COLO829 (cell line): Measurements from ENCODE around the gene CRYGS.
"Not testable (repeated sequence)": the region's sequence is repeated elsewhere in the genome, so short reads cannot be mapped to it uniquely, and the experiment has no call there.

ENCODE experiments used
- DNase-seq: peaks from one replicate; pipeline ENCODE4 v3.0.0; 2012; ENCODE audit warnings: low spot score

Gene CRYGS

GRCh38 chr3:186544281-186544680 is at the start of gene CRYGS:
Gene CRYGS, minus strand, starts transcription at chr3:186544380. Its CDS starts 54 bp downstream, at chr3:186544326.
- DNase-seq = peak; percentile 32

GRCh38 chr3:186593862-186594261 is 49.7 kb upstream of the CRYGS start:
- DNase-seq = no peak

- DNase-seq = no peak
These were observed 48.5 kb upstream of the CRYGS start for GRCh38 chr3:186592682-186593081.

GRCh38 chr3:186590580-186591295 is 46.6 kb upstream of the CRYGS start:
- DNase-seq = no peak

GRCh38 chr3:186589856-186590579 is 45.8 kb upstream of the CRYGS start:
- no peak for DNase-seq

GRCh38 chr3:186589121-186589520 is 44.9 kb upstream of the CRYGS start:
- DNase-seq = no peak

- no peak for DNase-seq
These were observed 44.5 kb upstream of the CRYGS start for GRCh38 chr3:186588632-186589031.

GRCh38 chr3:186587183-186587582 is 43.0 kb upstream of the CRYGS start:
- DNase-seq = no peak

- DNase-seq = not testable (repeated sequence)
These were observed 42.1 kb upstream of the CRYGS start for GRCh38 chr3:186586245-186586644.

- no peak for DNase-seq
These were observed 39.7 kb upstream of the CRYGS start for GRCh38 chr3:186583831-186584230.

- DNase-seq = no peak
These were observed 38.4 kb upstream of the CRYGS start for GRCh38 chr3:186582541-186582940.

GRCh38 chr3:186580785-186581184 is 36.6 kb upstream of the CRYGS start:
- no peak for DNase-seq

GRCh38 chr3:186577521-186577920 is 33.3 kb upstream of the CRYGS start:
- DNase-seq = no peak

GRCh38 chr3:186571644-186572013 is 27.4 kb upstream of the CRYGS start:
- DNase-seq = no peak

GRCh38 chr3:186570941-186571643 is 26.9 kb upstream of the CRYGS start:
- DNase-seq = no peak

- peak; percentile 100 for DNase-seq
These were observed 26.1 kb upstream of the CRYGS start, which contains the start of gene DNAJB11 for GRCh38 chr3:186570096-186570940. Gene DNAJB11, plus strand, starts transcription at chr3:186570720. Its CDS starts 178 bp downstream, at chr3:186570898.

GRCh38 chr3:186569779-186570095 is 25.6 kb upstream of the CRYGS start:
- no peak for DNase-seq

- DNase-seq = not testable (repeated sequence)
These were observed 25.2 kb upstream of the CRYGS start for GRCh38 chr3:186569361-186569760.

- peak; percentile 87 for DNase-seq
These were observed 23.1 kb upstream of the CRYGS start, which contains the start of gene TBCCD1 for GRCh38 chr3:186567072-186567921. Gene TBCCD1, minus strand, starts transcription at chr3:186567339. Its CDS starts 3,010 bp downstream, at chr3:186564329.

GRCh38 chr3:186566772-186567071 is 22.5 kb upstream of the CRYGS start:
- DNase-seq = no peak

- no peak for DNase-seq
These were observed 20.4 kb upstream of the CRYGS start for GRCh38 chr3:186564586-186564985.
